ENCODE measurements around the gene OR10D3.
"Not testable (repeated sequence)": the region's sequence is repeated elsewhere in the genome, so short reads cannot be mapped to it uniquely, and the experiment has no call there.

The OR10D3 gene

DNA sequence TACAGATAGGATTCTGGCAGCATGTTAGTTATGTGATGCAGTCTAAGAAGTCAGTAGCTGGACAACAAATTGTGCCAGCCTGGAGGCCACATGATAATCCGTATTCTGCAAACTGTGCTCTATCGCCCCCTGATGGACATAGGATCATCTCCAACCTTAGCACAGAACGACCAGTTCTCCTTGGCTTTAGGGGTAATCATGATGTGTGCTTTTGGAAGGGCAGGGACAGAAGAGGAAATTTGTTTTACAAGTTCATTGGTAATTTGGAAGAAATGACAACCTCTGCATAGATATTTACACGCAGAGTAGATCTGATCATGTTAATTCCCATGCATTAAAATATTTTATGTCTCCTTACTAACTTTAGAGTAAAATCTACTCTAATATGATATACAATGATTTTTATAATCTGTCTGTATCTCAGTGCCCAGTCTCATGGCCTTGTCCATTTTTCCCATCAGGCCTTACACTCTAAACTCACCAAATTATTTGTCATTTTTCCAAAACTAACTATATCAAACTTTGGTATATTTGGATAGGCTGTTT is 12.1 kb downstream of the OR10D3 start:
- DNase-seq (ENCODE audit: low read depth) = no peak

DNA sequence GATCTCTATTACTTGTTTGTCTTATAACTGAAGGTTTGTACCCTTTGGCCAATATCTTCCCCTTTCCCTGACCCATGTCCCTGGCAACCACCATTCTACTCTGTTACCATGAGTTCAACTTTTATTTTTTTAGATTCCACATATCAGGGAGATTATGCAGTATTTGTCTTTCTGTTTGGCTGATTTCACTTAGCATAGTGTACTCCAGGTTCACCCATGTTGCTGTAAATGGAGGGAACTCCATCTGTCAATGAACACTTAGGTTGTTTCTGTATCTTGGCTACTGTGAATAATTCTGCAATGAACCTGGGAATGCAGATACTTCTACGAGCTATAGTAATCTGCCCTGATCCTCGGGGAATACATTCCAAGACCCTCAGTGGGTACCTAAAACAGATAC is 14.9 kb downstream of the OR10D3 start:
- DNase-seq (ENCODE audit: low read depth) = no peak

DNA sequence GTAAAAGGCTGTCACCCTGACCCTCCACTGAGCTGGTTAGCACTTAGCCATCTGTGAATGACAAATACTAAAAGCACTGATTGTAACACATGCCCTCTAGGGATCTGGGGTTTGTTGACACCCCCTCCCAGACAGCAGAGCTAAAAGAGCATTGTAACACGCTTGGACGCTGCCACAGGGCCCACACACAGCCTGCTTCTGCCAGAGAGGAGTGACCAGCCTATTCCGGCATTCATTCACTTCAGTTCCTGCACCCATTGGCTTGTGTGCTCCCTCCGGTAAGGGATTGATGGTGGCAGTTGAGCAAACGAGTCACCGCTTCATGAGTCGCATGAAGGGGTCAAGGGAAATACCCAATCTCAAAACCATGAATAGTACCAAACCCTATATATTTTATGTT is 15.8 kb downstream of the OR10D3 start:
- no peak for DNase-seq (ENCODE audit: low read depth)

DNA sequence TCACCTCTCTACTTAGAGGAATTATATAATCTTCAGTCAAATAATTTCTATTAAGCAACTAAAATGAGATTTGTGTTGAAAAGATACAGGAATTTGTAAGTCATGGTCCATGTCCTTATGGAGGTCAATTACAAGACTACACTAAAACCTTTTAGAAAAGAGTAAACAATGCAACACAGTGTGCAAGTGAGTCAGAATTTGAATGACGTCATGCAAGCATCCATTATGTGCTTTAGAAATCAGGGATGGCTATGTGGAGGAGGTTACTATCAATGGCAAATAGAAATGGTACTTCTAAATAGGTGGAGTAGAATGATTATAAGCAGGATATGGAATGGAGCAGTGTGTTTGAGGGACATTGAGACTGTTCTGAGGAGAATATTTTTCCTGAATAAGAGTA is 16.6 kb downstream of the OR10D3 start:
- DNase-seq (ENCODE audit: low read depth) = no peak

DNA sequence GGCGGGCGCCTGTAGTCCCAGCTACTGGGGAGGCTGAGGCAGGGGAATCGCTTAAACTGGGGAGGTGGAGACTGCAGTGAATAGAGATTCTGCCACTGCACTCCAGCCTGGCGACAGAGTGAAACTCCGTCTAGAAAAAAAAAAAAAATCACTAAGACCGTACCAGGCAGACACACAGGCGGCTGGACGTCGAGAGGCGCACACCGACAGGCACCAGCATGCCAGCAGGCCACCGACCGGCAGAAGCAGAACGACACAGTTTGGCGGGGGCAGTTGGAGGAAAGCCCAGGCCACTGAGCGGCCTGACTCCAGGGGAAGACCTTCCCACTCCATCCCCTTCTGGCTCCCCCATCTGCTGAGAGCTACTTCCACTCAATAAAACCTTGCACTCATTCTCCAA is 17.5 kb downstream of the OR10D3 start:
- DNase-seq (ENCODE audit: low read depth) = no peak

DNA sequence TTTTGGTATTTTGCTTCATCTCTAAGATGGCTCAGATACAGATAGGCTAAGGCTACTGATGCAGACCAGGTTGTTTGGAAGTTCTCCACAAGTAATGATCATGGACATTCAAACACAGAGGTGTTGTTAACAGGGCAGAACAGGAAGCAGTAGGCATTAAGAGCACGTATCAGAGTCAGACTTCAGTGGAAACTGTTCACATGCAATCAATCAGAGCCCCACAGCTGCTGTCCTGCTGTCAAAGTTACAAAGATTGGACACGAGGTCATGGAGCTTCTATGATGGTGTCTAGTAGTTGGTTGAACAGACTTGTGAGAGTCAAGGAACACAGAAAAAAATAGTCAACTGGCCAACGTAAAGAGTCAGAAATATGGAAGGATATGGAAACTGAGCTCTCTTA is 19.8 kb downstream of the OR10D3 start:
- no peak for DNase-seq (ENCODE audit: low read depth)

DNA sequence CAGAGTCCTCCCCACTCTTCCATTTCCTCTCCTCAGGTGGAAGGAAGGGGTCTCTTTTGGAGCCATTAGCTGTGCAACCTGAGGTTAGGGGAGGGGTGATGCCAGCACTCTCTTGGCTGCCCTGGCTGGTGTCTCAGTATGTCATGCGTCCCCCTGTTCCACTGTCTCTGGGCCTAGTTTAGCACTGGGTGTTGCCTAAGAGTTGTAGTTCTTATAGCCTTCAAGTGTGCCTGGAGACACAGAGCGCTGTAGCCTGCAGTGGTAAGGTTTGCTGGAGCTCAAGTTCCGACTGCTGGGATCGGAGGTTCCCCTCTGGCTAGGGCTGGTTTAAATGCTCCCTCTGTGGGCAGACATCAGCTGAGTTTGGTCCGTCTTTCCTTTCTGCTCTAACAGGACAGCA is 20.9 kb downstream of the OR10D3 start:
- no peak for DNase-seq (ENCODE audit: low read depth)

DNA sequence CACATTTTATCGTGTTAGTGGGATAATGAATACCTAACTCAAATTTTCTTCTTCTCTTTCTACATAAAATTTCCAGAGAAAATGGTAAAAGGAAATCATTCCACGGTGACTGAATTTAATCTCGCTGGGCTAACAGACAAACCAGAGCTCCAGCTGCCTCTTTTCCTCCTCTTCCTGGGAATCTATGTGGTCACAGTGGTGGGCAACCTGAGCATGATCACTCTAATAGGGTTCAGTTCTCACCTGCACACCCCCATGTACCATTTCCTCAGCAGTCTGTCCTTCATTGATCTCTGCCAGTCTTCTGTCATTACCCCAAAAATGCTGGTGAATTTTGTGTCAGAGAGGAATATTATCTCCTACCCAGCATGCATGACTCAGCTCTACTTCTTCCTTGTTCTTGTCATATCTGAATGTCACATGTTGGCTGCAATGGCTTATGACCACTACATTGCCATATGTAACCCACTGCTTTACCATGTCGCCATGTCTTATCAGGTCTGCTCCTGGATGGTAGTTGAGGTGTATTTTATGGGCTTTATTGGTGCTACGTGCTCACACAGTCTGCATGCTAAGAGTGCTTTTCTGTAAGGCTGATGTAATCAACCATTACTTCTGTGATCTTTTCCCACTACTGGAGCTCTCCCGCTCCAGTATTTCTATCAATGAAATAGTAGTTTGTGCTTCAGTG is 24.1 kb downstream of the OR10D3 start:
- no peak for DNase-seq (ENCODE audit: low read depth)

DNA sequence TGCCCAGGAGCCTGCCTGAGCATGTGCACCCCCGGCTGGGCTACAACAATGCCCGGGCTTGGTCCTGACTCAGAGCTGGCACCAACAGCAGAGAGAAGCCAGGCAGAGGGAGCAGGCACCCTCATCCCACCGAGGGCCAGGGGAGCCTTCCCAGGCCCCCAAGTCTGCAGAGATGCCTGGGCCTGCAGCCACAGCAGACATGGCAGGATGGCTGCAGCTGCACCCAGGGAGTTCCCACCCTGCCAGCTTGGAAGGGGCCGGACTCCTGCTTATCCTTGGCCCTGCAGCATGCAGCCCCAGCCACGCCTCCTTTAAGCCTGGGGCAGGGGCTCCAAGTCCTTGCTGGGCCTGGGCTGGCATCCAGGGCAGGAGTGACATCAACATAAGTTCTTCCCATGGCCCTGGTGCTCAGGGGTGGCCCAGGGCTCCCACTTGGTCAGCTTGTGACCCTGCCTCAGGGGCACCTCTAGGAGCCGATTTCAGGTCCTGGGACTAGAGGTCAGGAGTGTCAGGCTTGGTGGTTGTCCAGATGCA is 26.7 kb downstream of the OR10D3 start:
- no peak for DNase-seq (ENCODE audit: low read depth)

DNA sequence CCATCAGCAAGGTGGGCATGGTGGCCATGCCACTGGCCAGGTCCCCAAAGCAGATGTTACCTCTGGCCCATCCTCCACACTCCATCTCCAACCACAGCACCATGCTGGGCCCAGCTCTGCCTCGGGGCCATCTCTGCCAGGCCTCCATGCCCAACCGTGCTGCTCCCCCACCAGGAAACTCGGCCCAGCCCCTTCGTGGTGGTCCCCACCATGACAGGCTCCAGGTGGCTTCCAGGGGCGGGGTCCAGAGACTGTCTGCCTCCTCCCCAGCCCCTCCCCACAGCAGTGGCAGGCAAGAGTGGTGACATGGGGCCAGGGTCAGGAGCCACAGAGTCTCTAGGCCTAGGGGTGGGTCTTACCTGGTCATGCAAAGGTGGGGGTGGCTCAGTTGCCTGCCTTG is 27.3 kb downstream of the OR10D3 start:
- no peak for DNase-seq (ENCODE audit: low read depth)

DNA sequence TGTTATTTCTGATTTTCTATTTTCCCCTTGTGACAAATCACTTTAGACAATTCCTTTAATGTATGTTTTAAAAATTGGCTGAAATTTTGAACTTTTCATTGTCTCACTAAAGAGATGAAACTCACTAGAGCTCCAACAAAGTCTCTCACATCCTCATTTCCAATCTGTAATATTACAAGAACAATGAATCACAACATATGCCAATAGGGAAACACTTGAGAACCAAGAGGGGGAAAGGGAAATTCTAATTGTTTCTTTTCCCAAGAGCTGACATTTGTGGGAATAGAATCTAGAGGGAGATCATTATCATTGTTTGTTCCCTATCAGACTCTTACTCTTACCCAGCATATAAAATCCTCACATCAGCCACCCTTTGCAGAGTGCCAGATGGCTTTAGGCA is 28.2 kb downstream of the OR10D3 start:
- no peak for DNase-seq (ENCODE audit: low read depth)

DNA sequence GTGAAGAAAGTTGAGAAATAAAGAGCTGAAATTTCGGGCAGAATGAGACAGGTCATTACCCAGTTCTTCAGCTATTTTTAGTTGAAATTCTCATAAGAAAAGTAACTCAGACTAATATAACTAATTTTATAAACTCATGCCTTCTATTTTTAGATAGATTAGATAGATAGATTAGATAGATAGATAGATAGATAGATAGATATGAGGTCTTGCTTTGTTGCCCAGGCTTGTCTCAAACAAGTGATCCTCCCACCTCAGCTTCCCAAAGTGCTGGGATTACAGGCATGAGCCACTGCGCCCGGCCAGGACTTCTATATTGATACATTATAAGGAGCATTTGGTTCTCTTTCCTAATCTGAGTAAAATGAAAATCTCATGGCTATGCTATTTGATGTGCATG is 30.9 kb downstream of the OR10D3 start:
- no peak for DNase-seq (ENCODE audit: low read depth)

DNA sequence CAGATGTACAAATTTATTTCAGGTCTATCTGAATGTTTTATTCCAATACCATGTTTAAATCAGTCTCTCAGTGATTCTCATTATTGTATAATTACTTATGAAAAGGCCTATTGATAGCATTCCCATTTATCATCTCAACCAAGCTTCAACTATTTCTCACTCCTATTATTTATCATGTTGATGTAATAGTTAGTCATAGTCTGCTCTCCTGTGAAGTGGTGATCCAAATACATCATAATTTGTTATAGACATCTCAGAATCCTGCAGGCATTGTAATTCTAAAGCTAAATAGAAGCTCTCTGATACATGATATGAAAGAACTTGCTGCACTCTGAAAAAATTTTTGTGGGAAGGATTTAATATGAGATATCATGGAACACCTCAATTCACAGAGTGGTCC is 36.0 kb downstream of the OR10D3 start:
- DNase-seq (ENCODE audit: low read depth) = no peak

DNA sequence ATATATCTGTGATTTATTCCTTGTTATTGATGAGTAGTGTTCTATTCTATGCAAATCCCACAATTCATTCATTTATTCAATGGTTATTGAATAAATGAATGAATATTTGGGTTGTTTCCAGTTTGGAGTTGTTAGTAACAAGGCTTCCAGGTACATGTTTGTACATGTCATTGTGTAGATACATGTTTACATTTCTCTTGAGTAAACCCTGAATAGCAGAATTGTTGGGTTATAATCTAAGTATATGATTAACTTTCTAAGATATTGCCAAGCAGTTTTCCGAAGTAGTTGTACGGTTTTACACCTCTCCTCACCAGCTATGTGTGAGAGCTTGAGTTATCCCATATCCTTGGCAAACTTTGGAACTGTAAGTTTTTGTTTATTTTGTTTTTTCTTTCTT is 39.3 kb downstream of the OR10D3 start:
- no peak for DNase-seq (ENCODE audit: low read depth)

DNA sequence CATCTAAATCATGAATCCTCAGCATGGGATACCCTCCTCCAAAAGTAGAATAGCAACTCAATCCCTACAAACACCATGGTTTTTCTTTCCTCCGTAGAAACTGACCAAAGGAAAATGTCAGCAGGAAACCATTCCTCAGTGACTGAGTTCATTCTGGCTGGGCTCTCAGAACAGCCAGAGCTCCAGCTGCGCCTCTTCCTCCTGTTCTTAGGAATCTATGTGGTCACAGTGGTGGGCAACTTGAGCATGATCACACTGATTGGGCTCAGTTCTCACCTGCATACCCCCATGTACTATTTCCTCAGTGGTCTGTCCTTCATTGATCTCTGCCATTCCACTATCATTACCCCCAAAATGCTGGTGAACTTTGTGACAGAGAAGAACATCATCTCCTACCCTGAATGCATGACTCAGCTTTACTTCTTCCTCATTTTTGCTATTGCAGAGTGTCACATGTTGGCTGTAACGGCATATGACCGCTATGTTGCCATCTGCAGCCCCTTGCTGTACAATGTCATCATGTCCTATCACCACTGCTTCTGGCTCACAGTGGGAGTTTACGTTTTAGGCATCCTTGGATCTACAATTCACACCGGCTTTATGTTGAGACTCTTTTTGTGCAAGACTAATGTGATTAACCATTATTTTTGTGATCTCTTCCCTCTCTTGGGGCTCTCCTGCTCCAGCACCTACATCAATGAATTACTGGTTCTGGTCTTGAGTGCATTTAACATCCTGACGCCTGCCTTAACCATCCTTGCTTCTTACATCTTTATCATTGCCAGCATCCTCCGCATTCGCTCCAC is 41.7 kb downstream of the OR10D3 start:
- not testable (repeated sequence) for DNase-seq (ENCODE audit: low read depth)

DNA sequence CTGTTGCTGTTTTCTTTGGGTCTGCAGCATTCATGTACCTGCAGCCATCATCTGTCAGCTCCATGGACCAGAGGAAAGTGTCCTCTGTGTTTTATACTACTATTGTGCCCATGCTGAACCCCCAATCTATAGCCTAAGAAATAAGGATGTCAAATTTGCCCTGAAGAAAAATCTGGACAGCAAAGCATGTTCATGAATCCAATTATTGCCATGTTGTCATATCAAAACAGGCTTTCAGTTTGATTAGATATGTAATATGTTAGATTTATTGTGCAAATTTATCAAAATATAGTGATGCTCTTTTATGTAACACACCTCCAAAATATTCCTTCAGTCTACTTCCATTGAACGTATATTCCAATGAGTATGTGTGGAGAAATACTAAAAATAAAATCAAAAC is 42.3 kb downstream of the OR10D3 start:
- DNase-seq (ENCODE audit: low read depth) = no peak

DNA sequence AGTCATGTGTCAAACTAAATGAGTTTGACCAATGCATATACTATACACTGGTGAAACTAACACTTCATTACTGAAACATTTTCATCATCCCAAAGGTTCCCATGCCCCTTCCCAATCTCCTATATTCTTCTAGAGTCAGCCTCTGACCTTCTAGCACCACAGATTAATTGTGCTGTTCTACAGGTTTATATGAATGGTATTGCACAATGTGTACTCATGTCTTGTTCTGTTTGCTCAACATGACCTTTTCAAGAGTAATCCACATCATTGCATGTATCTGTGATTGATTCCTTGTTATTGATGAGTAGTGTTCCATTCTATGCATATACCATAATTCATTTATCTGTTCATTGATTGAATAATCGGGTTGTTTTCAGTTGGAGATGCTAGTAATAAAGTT is 50.2 kb downstream of the OR10D3 start:
- no peak for DNase-seq (ENCODE audit: low read depth)
